HepG2 (cell line): ENCODE results near the gene ACER3. TPM values are rescaled to one million over a fixed set of nuclear protein-coding genes. Genes with fewer than 3 reads are reported as not detected.
A peak's percentile ranks its signal among the peaks of the same experiment; 100 is the strongest.

Experiments
- BORCS8-MEF2B ChIP-seq: sonication (generic); formaldehyde crosslinking; IDR thresholded peaks from 2 replicates; pipeline ENCODE4 v1.8.0; 2022; ENCODE audit warnings: mild to moderate bottlenecking, missing genetic modification reagents
- KDM4B ChIP-seq: sonication (generic); formaldehyde crosslinking; IDR thresholded peaks from 2 replicates; pipeline ENCODE4 v1.4.0; 2020; ENCODE audit warnings: missing genetic modification reagents
- MBNL3 ChIP-seq: fragments of 250-450 bp; sonication (Bioruptor Pico); conservative IDR thresholded peaks from 2 replicates; pipeline ENCODE4 v1.8.0; 2022; ENCODE audit warnings: mild to moderate bottlenecking, inconsistent platforms
- NFYC ChIP-seq: IDR thresholded peaks from 2 replicates; pipeline ENCODE4 v1.6.1; 2016; ENCODE audit warnings: missing genetic modification reagents, missing compliant biosample characterization
- RARA ChIP-seq: IDR thresholded peaks from 2 replicates; pipeline ENCODE4 v1.6.1; 2016; ENCODE audit warnings: missing genetic modification reagents, missing compliant biosample characterization
- RELA ChIP-seq: sonication (generic); formaldehyde crosslinking; IDR thresholded peaks from 2 replicates; pipeline ENCODE4 v1.4.0; 2020; ENCODE audit warnings: missing genetic modification reagents
- ZBTB49 ChIP-seq: sonication (generic); formaldehyde crosslinking; IDR thresholded peaks from 2 replicates; pipeline ENCODE4 v1.4.0; 2020; ENCODE audit warnings: missing genetic modification reagents, borderline replicate concordance
- ZFP90 ChIP-seq: sonication (generic); formaldehyde crosslinking; IDR thresholded peaks from 2 replicates; pipeline ENCODE4 v1.8.0; 2022; ENCODE audit warnings: missing genetic modification reagents, mild to moderate bottlenecking, inconsistent platforms, borderline replicate concordance
- ZNF318 ChIP-seq: sonication (generic); formaldehyde crosslinking; IDR thresholded peaks from 2 replicates; pipeline ENCODE4 v1.4.0; 2020; ENCODE audit warnings: mild to moderate bottlenecking, missing genetic modification reagents
- ZNF407 ChIP-seq: sonication (generic); formaldehyde crosslinking; IDR thresholded peaks from one replicate; pipeline ENCODE4 v1.5.1; 2020; ENCODE audit warnings: mild to moderate bottlenecking, missing genetic modification reagents; ENCODE audit errors: not compliant biosample characterization
- ZNF678 ChIP-seq: sonication (generic); formaldehyde crosslinking; IDR thresholded peaks from 2 replicates; pipeline ENCODE4 v1.4.0; 2020; ENCODE audit warnings: mild to moderate bottlenecking, missing genetic modification reagents
- ZNF761 ChIP-seq: sonication (generic); formaldehyde crosslinking; conservative IDR thresholded peaks from 2 replicates; pipeline ENCODE4 v1.4.0; 2020; ENCODE audit warnings: mild to moderate bottlenecking, missing genetic modification reagents
- polyA plus RNA-seq, 8 experiments: library from polyadenylated mRNA; depleted of rRNA in 3 of 8; stranded (reverse) in 7 of 8; unstranded in 1 of 8; fragments of >200 nt; fragmentation: Illumina TruSeq in 4 of 8; extraction: Trizol in 4 of 8; gene quantifications; 2 replicates each; pipeline versions ENCODE4 v1.2.1 to v1.2.3, GENCODE V29; 2011 to 2016; ENCODE audit warnings: low read depth in 4 of 8, missing spikeins in 1 of 8, mixed read lengths in 1 of 8; ENCODE audit not compliant: insufficient read depth in 1 of 8
- total RNA-seq, 5 experiments: library from RNA; depleted of rRNA; stranded (reverse); fragments of >200 nt; fragmentation: Illumina TruSeq; extraction: Trizol; gene quantifications; 2 replicates each; pipeline ENCODE4 v1.2.3, GENCODE V29; 2016; ENCODE audit warnings: low read depth in 1 of 5

ACER3 gene
- total and polyA plus RNA-seq, 2 of the 13 experiments (the other 11 are each of a cell fraction or from before 2014, with no cell fraction given) = 6.0 to 9.8 TPM

- no peak for TF ChIP-seq ZNF761
- peak; percentile 89 for TF ChIP-seq RARA (CRISPR knock-in tag)
- TF ChIP-seq ZNF318 (CRISPR knock-in tag) = no peak
- TF ChIP-seq MBNL3 (CRISPR knock-in tag) = no peak
- TF ChIP-seq ZNF678 = no peak
- TF ChIP-seq RELA (CRISPR knock-in tag) = no peak
- TF ChIP-seq ZNF407 = no peak
- TF ChIP-seq NFYC (CRISPR knock-in tag) = no peak
- no peak for TF ChIP-seq ZFP90 (CRISPR knock-in tag)
- TF ChIP-seq BORCS8-MEF2B = no peak
- TF ChIP-seq ZBTB49 (CRISPR knock-in tag) = no peak
- no peak for TF ChIP-seq KDM4B (CRISPR knock-in tag)
These were observed 175.7 kb downstream of the ACER3 start (continued) for GRCh38 chr11:77036398-77036797.
